WERI-Rb-1 (cell line): ENCODE measurements around the gene CCDC54.

Experiments
- DNase-seq: peaks from one replicate; pipeline ENCODE4 v3.0.0-alpha.2; 2020
- H3K27ac ChIP-seq: fragments of 250-450 bp; sonication (Bioruptor Pico); 2 replicates; pipeline ENCODE4 v1.5.1; 2020; ENCODE audit warnings: mild to moderate bottlenecking, moderate library complexity
- H3K27me3 ChIP-seq: fragments of 250-450 bp; sonication (Bioruptor Pico); 2 replicates; pipeline ENCODE4 v1.5.1; 2021; ENCODE audit warnings: mild to moderate bottlenecking, low read depth, moderate library complexity; ENCODE audit not compliant: insufficient read depth, severe bottlenecking
- H3K36me3 ChIP-seq: fragments of 250-450 bp; sonication (Bioruptor Pico); 2 replicates; pipeline ENCODE4 v1.5.1; 2020; ENCODE audit warnings: mild to moderate bottlenecking, moderate library complexity
- H3K4me3 ChIP-seq: 2 replicates; pipeline ENCODE4 v1.5.1; 2011; ENCODE audit warnings: low read depth, mild to moderate bottlenecking, control low read depth, low read length
- H3K9me3 ChIP-seq: fragments of 250-450 bp; sonication (Bioruptor Pico); 2 replicates; pipeline ENCODE4 v1.5.1; 2021; ENCODE audit warnings: mild to moderate bottlenecking, moderate library complexity; ENCODE audit not compliant: severe bottlenecking
- TF ChIP-seq, protein P1 (sequence below): IDR thresholded peaks from 2 replicates; pipeline ENCODE4 v1.5.1; 2011; ENCODE audit warnings: low read depth, mild to moderate bottlenecking, control low read depth, inconsistent platforms, low read length

CCDC54 gene

DNA sequence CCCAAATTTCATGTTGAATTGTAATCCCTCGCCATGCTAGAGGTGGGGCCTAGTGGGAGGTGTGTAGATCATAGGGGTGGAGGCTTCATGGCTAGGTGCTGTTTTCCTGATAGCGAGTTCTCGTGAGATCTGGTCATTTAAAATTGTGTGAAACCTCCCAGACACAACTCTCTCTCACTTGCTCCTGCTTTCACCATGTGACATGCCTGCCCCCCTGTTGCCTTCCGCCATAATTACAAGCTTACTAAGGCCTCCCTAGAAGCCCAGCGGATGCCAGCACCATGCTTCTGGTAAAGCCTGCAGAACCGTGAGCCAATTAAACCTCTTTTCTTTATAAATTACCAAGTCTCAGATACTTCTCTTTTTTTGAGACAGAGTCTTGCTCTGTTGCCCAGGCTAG is 36.0 kb downstream of the CCDC54 start:
- H3K27ac ChIP-seq, result no peak overlapping the region
- no peak overlapping the region for H3K4me3 ChIP-seq
- peaks cover 4% of the 10 kb centered on the region for H3K9me3 ChIP-seq
- DNase-seq, result no peak
- TF ChIP-seq, protein P1, sequence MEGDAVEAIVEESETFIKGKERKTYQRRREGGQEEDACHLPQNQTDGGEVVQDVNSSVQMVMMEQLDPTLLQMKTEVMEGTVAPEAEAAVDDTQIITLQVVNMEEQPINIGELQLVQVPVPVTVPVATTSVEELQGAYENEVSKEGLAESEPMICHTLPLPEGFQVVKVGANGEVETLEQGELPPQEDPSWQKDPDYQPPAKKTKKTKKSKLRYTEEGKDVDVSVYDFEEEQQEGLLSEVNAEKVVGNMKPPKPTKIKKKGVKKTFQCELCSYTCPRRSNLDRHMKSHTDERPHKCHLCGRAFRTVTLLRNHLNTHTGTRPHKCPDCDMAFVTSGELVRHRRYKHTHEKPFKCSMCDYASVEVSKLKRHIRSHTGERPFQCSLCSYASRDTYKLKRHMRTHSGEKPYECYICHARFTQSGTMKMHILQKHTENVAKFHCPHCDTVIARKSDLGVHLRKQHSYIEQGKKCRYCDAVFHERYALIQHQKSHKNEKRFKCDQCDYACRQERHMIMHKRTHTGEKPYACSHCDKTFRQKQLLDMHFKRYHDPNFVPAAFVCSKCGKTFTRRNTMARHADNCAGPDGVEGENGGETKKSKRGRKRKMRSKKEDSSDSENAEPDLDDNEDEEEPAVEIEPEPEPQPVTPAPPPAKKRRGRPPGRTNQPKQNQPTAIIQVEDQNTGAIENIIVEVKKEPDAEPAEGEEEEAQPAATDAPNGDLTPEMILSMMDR, result no peak
- no peaks in the 10 kb centered on the region for H3K36me3 ChIP-seq
- no peaks in the 10 kb centered on the region for H3K27me3 ChIP-seq

DNA sequence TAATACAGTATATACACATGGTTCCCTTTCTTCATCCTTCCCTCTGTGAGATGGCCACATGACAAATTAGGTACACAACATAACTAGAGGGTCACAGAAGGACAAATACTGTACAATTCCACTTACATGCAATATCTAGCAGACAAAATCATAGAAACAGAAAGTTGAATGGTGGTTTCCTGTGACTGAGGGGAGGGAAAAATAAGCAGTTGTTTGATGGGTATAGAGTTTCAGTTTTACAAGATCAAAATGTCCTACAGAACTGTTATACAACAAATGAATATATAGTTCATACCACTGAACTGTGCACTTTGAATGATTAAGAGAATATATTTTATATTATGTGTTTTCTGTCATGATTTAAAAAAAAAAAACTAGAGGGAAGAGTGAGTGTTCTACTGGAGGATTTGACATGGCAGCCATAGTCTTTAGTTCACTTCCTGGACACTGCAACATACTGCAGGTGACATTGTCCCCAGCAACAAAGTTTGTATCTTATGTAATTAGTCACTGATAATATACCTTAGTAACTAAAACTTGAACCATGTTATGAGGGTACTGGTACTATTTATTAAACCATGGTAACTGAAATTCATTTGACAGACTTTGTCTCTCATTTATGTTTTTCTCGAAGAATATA is 37.2 kb downstream of the CCDC54 start:
- Histone ChIP-seq H3K4me3 (no peak overlapping the region), H3K36me3 (no peaks in the 10 kb centered on the region), H3K27me3 (no peaks in the 10 kb centered on the region), H3K27ac (no peak overlapping the region), H3K9me3 (peaks cover 4% of the 10 kb centered on the region)
- TF ChIP-seq, protein P1, result no peak
- no peak for DNase-seq

DNA sequence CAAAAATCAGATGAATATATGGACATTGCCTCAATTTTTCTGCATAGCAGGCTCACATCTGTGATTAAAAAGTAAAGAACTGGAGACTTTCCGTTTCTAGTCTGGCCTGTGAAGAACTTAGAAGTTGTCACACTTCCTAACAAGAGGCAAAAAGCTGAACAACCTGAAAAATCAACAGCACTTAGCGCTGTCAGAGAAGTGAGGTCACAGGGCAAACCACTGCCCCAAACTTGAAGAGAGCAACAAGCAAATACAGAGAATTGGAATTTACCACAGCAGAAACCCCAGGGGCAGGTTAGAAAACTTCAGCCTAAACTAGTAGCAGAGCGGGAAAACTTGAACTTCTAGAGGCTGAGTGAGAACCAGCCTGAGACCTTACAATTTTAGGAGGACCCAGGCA is 38.9 kb downstream of the CCDC54 start:
- Histone ChIP-seq H3K4me3 (no peak overlapping the region), H3K27me3 (no peaks in the 10 kb centered on the region), H3K27ac (no peak overlapping the region), H3K9me3 (no peaks in the 10 kb centered on the region), H3K36me3 (no peaks in the 10 kb centered on the region)
- TF ChIP-seq, protein P1, result no peak
- DNase-seq, result no peak

DNA sequence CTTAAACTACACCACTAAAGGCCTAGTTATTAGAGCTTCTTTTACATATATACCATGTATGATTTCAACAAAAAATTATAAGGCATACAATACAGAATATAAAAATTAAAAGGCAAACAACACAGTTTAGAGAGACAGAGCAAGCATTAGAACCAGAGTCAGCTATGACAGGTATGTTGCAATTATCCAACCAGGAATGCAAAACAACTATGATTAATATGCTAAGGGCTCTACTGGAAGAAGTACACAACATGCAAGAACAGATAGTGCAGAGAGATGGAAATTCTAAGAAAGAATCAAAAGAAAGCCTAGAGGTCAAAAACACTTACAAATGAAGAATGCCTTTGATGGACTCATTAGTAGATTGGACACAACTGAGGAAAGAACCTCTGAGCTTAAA is 39.6 kb downstream of the CCDC54 start:
- H3K36me3 ChIP-seq, result no peaks in the 10 kb centered on the region
- no peak for DNase-seq
- no peak overlapping the region for H3K4me3 ChIP-seq
- H3K27ac ChIP-seq, result no peak overlapping the region
- no peaks in the 10 kb centered on the region for H3K27me3 ChIP-seq
- no peaks in the 10 kb centered on the region for H3K9me3 ChIP-seq
- TF ChIP-seq, protein P1, result no peak

DNA sequence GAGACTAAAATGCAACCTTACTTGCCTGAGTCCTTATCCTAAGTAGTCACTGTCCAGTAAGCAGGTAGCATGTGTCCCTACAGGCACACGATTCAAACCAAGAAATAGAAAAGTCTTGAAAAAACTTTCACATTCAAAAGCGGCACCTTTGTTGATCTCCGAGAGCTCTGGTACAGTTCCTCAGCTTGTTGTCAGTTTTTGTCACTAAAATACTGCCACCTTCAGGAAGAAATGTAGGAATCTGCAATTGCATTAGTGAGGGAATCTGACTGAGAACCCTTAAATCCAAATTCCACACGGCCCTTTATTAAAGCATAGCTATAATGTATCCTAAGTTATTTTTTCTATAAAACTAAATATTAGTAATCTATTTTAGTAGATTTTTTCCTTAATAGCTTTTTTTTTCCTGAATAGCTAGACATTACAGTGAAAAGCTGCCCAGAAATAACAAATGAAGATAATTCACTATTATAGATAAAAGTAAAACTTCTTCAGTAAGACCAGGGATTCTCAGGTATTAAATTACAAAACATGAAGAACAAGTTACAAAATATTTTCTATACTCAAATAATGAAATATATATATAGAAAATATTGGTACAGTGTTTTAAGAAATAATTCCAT is 44.0 kb downstream of the CCDC54 start:
- no peak overlapping the region for H3K4me3 ChIP-seq
- TF ChIP-seq, protein P1, result peak; percentile 46
- no peak for DNase-seq

DNA sequence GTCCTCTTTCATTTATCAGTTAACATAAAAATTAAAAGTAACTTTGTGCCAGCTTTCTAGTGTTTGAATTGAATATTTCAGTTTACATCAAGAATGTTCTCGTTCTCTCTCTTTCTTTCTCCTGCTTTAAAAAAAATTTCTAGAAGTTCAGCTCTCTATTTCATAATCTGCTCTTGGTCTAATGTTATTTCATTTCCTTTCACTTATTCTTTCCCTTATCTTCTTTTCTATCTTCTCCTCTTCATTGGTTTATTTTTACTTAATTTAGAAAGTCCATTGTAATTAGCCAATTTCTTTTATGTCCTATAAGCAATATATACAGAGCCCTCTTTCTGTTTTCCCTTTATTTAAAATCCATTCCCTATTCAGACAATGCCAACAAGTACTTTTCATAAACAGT is 44.6 kb downstream of the CCDC54 start:
- H3K4me3 ChIP-seq, result no peak overlapping the region
- no peak overlapping the region for H3K27ac ChIP-seq
- TF ChIP-seq, protein P1, result no peak
- no peaks in the 10 kb centered on the region for H3K36me3 ChIP-seq
- H3K9me3 ChIP-seq, result no peaks in the 10 kb centered on the region
- no peak for DNase-seq
- H3K27me3 ChIP-seq, result no peaks in the 10 kb centered on the region

More for the DNA sequence above, 44.0 kb downstream of the CCDC54 start:
- Histone ChIP-seq H3K27me3 (no peaks in the 10 kb centered on the region), H3K36me3 (no peaks in the 10 kb centered on the region), H3K9me3 (no peaks in the 10 kb centered on the region), H3K27ac (no peak overlapping the region)
